ENCODE measurements around the gene SCARB1. TPM values are rescaled to one million over a fixed set of nuclear protein-coding genes. Genes with fewer than 3 reads are reported as not detected.

Gene SCARB1
- total RNA-seq, 1 experiment from 2014 or later = 31.3 TPM

- peaks cover 13 to 20% of the 10 kb centered on the region in 2 experiments for H3K4me1 Mint-ChIP-seq
- Histone ChIP-seq H2AFZ (ENCODE audit: low read length) (no peak overlapping the region), H4K91ac (ENCODE audit: insufficient read length, low read depth, low read length) (no peak overlapping the region), H4K8ac (replicated peaks; ENCODE audit: insufficient read length, low read depth, low read length) (no peak overlapping the region), H2BK20ac (ENCODE audit: low read depth, low read length, poor library complexity, severe bottlenecking) (no peak overlapping the region), H3K4me1 (ENCODE audit: insufficient read depth, low read length) (no peaks in the 10 kb centered on the region), H3K79me1 (ENCODE audit: insufficient read depth, low read depth, low read length, poor library complexity, severe bottlenecking) (no peaks in the 10 kb centered on the region), H2BK120ac (ENCODE audit: low read depth, low read length, poor library complexity, severe bottlenecking) (no peak overlapping the region), H2BK12ac (ENCODE audit: insufficient read length, low read depth, low read length) (no peak overlapping the region), H2AK5ac (ENCODE audit: insufficient read length, low read length) (no peak overlapping the region), H4K20me1 (ENCODE audit: control insufficient read depth, insufficient read depth, insufficient read length) (no peaks in the 10 kb centered on the region), H3K4me2 (ENCODE audit: insufficient read depth, insufficient read length, low read length) (no peak overlapping the region), H3K18ac (ENCODE audit: insufficient read length, low read depth, low read length) (no peak overlapping the region), H2BK15ac (ENCODE audit: low read depth, low read length) (no peak overlapping the region), H3K56ac (ENCODE audit: insufficient read length, low read depth, low read length) (no peak overlapping the region), H3K14ac (ENCODE audit: insufficient read depth, low read length) (no peak overlapping the region), H3K23me2 (ENCODE audit: insufficient read length, low read depth, low read length, poor library complexity, severe bottlenecking) (no peaks in the 10 kb centered on the region), H3K9me3 (ENCODE audit: control insufficient read depth, low read depth, low read length) (peaks cover 14% of the 10 kb centered on the region), H3K9ac (ENCODE audit: extremely low read depth, insufficient read length, low read length) (no peak overlapping the region), H3K79me2 (ENCODE audit: insufficient read depth, low read length) (no peaks in the 10 kb centered on the region), H3K23ac (ENCODE audit: insufficient read length, low read depth, low read length) (no peak overlapping the region), H2BK5ac (ENCODE audit: insufficient read length, low read length) (no peak overlapping the region), H3K27me3 (ENCODE audit: insufficient read depth, low read length) (no peaks in the 10 kb centered on the region), H3K4ac (ENCODE audit: low read depth, low read length) (no peak overlapping the region), H3K27ac (ENCODE audit: insufficient read length, low read depth, low read length) (no peak overlapping the region), H3T11ph (ENCODE audit: low read length) (no peak overlapping the region), H4K5ac (ENCODE audit: insufficient read length, low read depth, low read length) (no peak overlapping the region)
- H3K36me3 Mint-ChIP-seq (ENCODE audit: insufficient read depth in 1 of 3, low read depth in 3 of 3) = peaks cover 10 to 17% (median 12%) of the 10 kb centered on the region in 3 experiments; a peak in 6 of 7 replicates
- DNase-seq = no peak
- H3K9me3 Mint-ChIP-seq = peaks cover 20 to 25% of the 10 kb centered on the region in 2 experiments
- H3K27ac Mint-ChIP-seq = no peak overlapping the region
- TF ChIP-seq CTCF (conservative IDR thresholded peaks at IDR 0.05) = no peak
- no peak overlapping the region for H3K4me3 Mint-ChIP-seq
- no CpG with 5 or more reads among the region's 13 CpGs for WGBS (ENCODE audit: extremely low coverage, insufficient read length, low lambda C conversion rate)
- H3K27me3 Mint-ChIP-seq (ENCODE audit: low read depth) = peaks cover 6% of the 10 kb centered on the region
Observed at GRCh38 chr12:124762791-124763593, 100.7 kb downstream of the SCARB1 start.
